SW 1271 (cell line): Measurements from ENCODE around the gene COMMD2.

Source experiments
- DNase-seq, 2 experiments: peaks; one replicate each; lab custom pipeline; 2025; lab: John Stamatoyannopoulos, UW

The COMMD2 gene

GRCh38 chr3:149702691-149703441 lies 49.4 kb downstream of the COMMD2 start:
- peak in 1 of 2 experiments; percentile 7 for DNase-seq

DNA sequence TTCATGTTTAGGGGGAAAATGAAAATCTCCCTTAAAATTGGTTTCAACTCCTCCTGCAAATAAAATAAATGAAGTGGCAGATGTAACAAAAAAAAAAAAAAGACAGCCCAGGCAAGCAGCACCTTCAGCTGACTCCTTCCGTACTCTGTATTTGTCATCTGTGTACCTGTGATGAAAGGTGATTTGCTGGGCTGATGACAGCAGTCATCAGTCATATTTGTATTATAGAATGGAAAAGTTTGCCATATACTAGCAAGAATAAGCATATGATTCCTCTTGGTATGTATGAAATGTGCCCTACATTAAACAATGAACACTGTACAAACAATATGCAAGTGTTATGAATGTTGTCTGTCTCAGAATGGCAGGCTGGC lies 50.3 kb downstream of the COMMD2 start:
- no peak for DNase-seq

- DNase-seq = no peak
Observed at GRCh38 chr3:149701206-149701976, 50.9 kb downstream of the COMMD2 start.
